Upper lobe of left lung (tissue), 4 donors: ENCODE results near the gene THRSP.

Experiments used
- CTCF ChIP-seq, 6 experiments: fragments of 450-650 bp in 4 of 6; fragments of 200-600 bp in 2 of 6; sonication (generic) in 2 of 6; IDR thresholded peaks; one replicate each; pipeline ENCODE4 v1.5.1; 2016 to 2019; ENCODE audit warnings: antibody characterized with exemption in 6 of 6
- POLR2A ChIP-seq, 4 donors: fragments of 450-650 bp; IDR thresholded peaks; one replicate each; pipeline ENCODE4 v1.5.1; 2016 to 2017; ENCODE audit warnings: antibody characterized with exemption in 4 of 4, mild to moderate bottlenecking in 2 of 4
- POLR2AphosphoS5 ChIP-seq, 2 donors: sonication (generic); formaldehyde crosslinking; IDR thresholded peaks; one replicate each; pipeline ENCODE4 v1.5.1; 2017; ENCODE audit warnings: antibody characterized with exemption in 2 of 2

DNA sequence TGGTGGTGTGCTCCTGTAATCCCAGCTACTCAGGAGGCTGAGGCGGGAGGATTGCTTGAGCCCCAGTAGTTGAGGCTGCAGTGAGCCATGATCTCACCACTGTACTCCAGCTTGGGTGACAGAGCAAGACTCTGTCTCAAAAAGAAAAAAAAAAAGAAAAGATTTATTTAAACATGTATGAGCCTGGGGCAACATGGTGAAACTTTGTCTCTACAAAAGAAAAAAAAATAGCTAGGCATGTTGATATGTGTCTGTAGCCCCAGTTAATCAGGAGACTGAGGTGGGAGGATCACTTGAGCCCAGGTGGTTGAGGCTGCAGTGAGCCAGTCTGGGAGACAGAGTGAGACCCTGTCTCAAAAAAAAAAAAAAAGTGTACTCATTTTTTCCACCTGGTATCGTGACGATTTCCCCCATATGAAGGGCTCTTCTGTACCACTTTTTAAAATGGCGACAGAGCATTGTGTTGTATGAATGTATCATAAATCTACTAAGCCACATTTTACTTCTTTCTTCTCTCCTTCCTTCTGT lies 24.2 kb upstream of the THRSP start:
- TF ChIP-seq POLR2AphosphoS5 (IDR thresholded peaks at IDR 0.05) (no peak), CTCF (IDR thresholded peaks at IDR 0.05) (no peak), POLR2A (IDR thresholded peaks at IDR 0.05) (no peak)
